GM19468 (cell line): Measurements from ENCODE around the gene GSE1.
"Not testable (repeated sequence)": the region's sequence is repeated elsewhere in the genome, so short reads cannot be mapped to it uniquely, and the experiment has no call there.

Experiments used
- ATAC-seq: cut with Tn5 transposase; IDR thresholded peaks from one replicate; pipeline ENCODE4 v1.9.1; 2021; ENCODE audit warnings: mild to moderate bottlenecking, moderate library complexity, moderate number of reproducible peaks; ENCODE audit not compliant: unreplicated experiment; ENCODE audit errors: extremely low read depth

The GSE1 gene

GRCh38 chr16:85588562-85589503 lies 24.3 kb upstream of the GSE1 start:
- ATAC-seq, result no peak

- ATAC-seq, result no peak
Measured at GRCh38 chr16:85589688-85590505, 23.2 kb upstream of the GSE1 start.

- ATAC-seq, result no peak
Measured at GRCh38 chr16:85590506-85590832, 22.7 kb upstream of the GSE1 start.

GRCh38 chr16:85591381-85591780 lies 21.7 kb upstream of the GSE1 start:
- no peak for ATAC-seq

GRCh38 chr16:85592277-85592676 lies 20.8 kb upstream of the GSE1 start:
- not testable (repeated sequence) for ATAC-seq

- no peak for ATAC-seq
Measured at GRCh38 chr16:85592700-85593493, 20.2 kb upstream of the GSE1 start.

GRCh38 chr16:85593494-85594221 lies 19.5 kb upstream of the GSE1 start:
- no peak for ATAC-seq

GRCh38 chr16:85594273-85594977 lies 18.7 kb upstream of the GSE1 start:
- no peak for ATAC-seq

GRCh38 chr16:85594978-85595661 lies 18.0 kb upstream of the GSE1 start:
- ATAC-seq, result no peak

- ATAC-seq, result no peak
Measured at GRCh38 chr16:85595812-85596502, 17.2 kb upstream of the GSE1 start.

GRCh38 chr16:85598141-85598540 lies 15.0 kb upstream of the GSE1 start:
- no peak for ATAC-seq

- no peak for ATAC-seq
Measured at GRCh38 chr16:85600078-85600477, 13.0 kb upstream of the GSE1 start.

- no peak for ATAC-seq
Measured at GRCh38 chr16:85600530-85601271, 12.4 kb upstream of the GSE1 start.

GRCh38 chr16:85601272-85601639 lies 11.9 kb upstream of the GSE1 start:
- ATAC-seq, result no peak

- ATAC-seq, result no peak
Measured at GRCh38 chr16:85601730-85602401, 11.3 kb upstream of the GSE1 start.

GRCh38 chr16:85602402-85603202 lies 10.5 kb upstream of the GSE1 start:
- ATAC-seq, result no peak
